ENCODE data around the gene C1orf87. TPM values are rescaled to one million over a fixed set of nuclear protein-coding genes. Genes with fewer than 3 reads are reported as not detected.

The C1orf87 gene
- total and polyA plus RNA-seq, 2 donors from 2014 or later, result 0.38 to 0.45 TPM

GRCh38 chr1:59978511-59978910, 95.1 kb downstream of the C1orf87 start:
- H3K27me3 ChIP-seq (ENCODE audit: control insufficient read depth, insufficient read depth, low read length), result no peaks in the 10 kb centered on the region
- DNase-seq, result peak in 1 of 5 donors; percentile 22
- H3K9me3 ChIP-seq (ENCODE audit: control insufficient read depth in 2 of 3, insufficient read depth in 1 of 3, low read length in 3 of 3), result no peaks in the 10 kb centered on the region
- FAIRE-seq, result no peak
- H3K9ac ChIP-seq (ENCODE audit: low read length in 3 of 3), result no peak overlapping the region
- H3K27ac ChIP-seq (ENCODE audit: low read depth in 2 of 2, low read length in 2 of 2), result no peak overlapping the region
- no peaks in the 10 kb centered on the region for H3K4me1 ChIP-seq (ENCODE audit: control insufficient read depth in 2 of 3, insufficient read depth in 2 of 3, low read depth in 1 of 3, low read length in 3 of 3)
- TF ChIP-seq, protein P1, sequence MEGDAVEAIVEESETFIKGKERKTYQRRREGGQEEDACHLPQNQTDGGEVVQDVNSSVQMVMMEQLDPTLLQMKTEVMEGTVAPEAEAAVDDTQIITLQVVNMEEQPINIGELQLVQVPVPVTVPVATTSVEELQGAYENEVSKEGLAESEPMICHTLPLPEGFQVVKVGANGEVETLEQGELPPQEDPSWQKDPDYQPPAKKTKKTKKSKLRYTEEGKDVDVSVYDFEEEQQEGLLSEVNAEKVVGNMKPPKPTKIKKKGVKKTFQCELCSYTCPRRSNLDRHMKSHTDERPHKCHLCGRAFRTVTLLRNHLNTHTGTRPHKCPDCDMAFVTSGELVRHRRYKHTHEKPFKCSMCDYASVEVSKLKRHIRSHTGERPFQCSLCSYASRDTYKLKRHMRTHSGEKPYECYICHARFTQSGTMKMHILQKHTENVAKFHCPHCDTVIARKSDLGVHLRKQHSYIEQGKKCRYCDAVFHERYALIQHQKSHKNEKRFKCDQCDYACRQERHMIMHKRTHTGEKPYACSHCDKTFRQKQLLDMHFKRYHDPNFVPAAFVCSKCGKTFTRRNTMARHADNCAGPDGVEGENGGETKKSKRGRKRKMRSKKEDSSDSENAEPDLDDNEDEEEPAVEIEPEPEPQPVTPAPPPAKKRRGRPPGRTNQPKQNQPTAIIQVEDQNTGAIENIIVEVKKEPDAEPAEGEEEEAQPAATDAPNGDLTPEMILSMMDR (IDR thresholded peaks at IDR 0.05; ENCODE audit: borderline replicate concordance, extremely low read depth, insufficient read depth), result no peak
- no peaks in the 10 kb centered on the region for H3K36me3 ChIP-seq (ENCODE audit: control insufficient read depth in 2 of 3, insufficient read depth in 3 of 3, low read length in 3 of 3)
- no peak overlapping the region for H3K4me3 ChIP-seq (ENCODE audit: low read length in 3 of 3)
- intact Hi-C loops (cut with DNase I), result no loop called here

DNA sequence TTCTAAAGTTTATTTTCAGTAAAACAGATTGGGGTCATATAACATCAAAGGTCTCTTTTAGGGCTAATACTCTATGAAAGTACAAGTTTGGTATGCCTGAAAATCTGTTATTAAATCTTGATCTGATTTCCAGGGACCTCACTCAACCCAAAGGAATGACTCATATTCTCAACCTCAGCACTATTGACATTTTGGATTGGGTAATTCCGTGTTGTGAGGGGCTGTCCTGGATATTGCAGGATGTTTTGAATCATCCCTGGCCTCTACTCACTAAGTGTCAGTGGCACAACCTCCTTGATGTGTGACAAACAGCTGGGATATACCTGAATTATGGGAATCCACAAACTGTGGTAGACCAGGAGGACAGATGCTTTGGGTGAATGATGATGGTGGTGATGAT, 95.5 kb downstream of the C1orf87 start:
- intact Hi-C loops (cut with DNase I), result no loop called here
- no peak overlapping the region for H3K4me3 ChIP-seq (ENCODE audit: low read length in 3 of 3)
- no peaks in the 10 kb centered on the region for H3K9me3 ChIP-seq (ENCODE audit: control insufficient read depth in 2 of 3, insufficient read depth in 1 of 3, low read length in 3 of 3)
- no peaks in the 10 kb centered on the region for H3K27me3 ChIP-seq (ENCODE audit: control insufficient read depth, insufficient read depth, low read length)
- TF ChIP-seq, protein P1 (IDR thresholded peaks at IDR 0.05; ENCODE audit: borderline replicate concordance, extremely low read depth, insufficient read depth), result no peak
- H3K36me3 ChIP-seq (ENCODE audit: control insufficient read depth in 2 of 3, insufficient read depth in 3 of 3, low read length in 3 of 3), result no peaks in the 10 kb centered on the region
- FAIRE-seq (no peak), DNase-seq (no peak)
- no peak overlapping the region for H3K9ac ChIP-seq (ENCODE audit: low read length in 3 of 3)
- H3K27ac ChIP-seq (ENCODE audit: low read depth in 2 of 2, low read length in 2 of 2), result no peak overlapping the region
- H3K4me1 ChIP-seq (ENCODE audit: control insufficient read depth in 2 of 3, insufficient read depth in 2 of 3, low read depth in 1 of 3, low read length in 3 of 3), result no peaks in the 10 kb centered on the region

- DNase-seq (no peak), FAIRE-seq (no peak)
- Histone ChIP-seq H3K36me3 (ENCODE audit: control insufficient read depth in 2 of 3, insufficient read depth in 3 of 3, low read length in 3 of 3) (no peaks in the 10 kb centered on the region), H3K27me3 (ENCODE audit: control insufficient read depth, insufficient read depth, low read length) (no peaks in the 10 kb centered on the region), H3K9me3 (ENCODE audit: control insufficient read depth in 2 of 3, insufficient read depth in 1 of 3, low read length in 3 of 3) (no peaks in the 10 kb centered on the region), H3K4me3 (ENCODE audit: low read length in 3 of 3) (no peak overlapping the region), H3K4me1 (ENCODE audit: control insufficient read depth in 2 of 3, insufficient read depth in 2 of 3, low read depth in 1 of 3, low read length in 3 of 3) (no peaks in the 10 kb centered on the region), H3K27ac (ENCODE audit: low read depth in 2 of 2, low read length in 2 of 2) (no peak overlapping the region), H3K9ac (ENCODE audit: low read length in 3 of 3) (no peak overlapping the region)
- TF ChIP-seq, protein P1 (IDR thresholded peaks at IDR 0.05; ENCODE audit: borderline replicate concordance, extremely low read depth, insufficient read depth), result no peak
- intact Hi-C loops (cut with DNase I), result no loop called here
Measured at GRCh38 chr1:59977075-59977410, 96.5 kb downstream of the C1orf87 start.
